KG1 (cell line): Measurements from ENCODE around the gene CRTC1.
"Not testable (repeated sequence)": the region's sequence is repeated elsewhere in the genome, so short reads cannot be mapped to it uniquely, and the experiment has no call there.

ENCODE experiments used
- DNase-seq: peaks from one replicate; lab custom pipeline; 2025; lab: John Stamatoyannopoulos, UW

CRTC1 gene

GRCh38 chr19:18669883-18670282, 13.6 kb upstream of the CRTC1 start:
- no peak for DNase-seq

DNA sequence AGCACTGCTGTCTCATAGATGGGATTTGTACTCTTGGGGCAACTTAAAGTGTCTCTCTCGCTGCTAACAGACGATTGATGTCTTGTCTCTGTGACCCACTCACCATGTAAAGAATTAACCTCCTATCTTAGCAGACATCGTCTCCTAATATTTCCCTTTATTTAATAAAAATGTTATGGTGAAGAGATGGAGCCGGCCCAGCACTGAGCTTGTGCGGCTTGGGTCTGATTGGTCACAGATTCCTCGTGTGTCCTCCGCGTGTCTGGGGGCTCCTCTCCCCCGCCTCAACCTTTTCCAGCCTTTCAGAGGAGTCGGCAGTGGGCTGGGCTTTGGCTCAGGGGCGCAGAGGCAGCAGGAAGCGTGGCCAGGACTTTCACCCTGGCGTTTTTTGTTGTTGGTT, 13.2 kb upstream of the CRTC1 start:
- DNase-seq, result no peak

DNA sequence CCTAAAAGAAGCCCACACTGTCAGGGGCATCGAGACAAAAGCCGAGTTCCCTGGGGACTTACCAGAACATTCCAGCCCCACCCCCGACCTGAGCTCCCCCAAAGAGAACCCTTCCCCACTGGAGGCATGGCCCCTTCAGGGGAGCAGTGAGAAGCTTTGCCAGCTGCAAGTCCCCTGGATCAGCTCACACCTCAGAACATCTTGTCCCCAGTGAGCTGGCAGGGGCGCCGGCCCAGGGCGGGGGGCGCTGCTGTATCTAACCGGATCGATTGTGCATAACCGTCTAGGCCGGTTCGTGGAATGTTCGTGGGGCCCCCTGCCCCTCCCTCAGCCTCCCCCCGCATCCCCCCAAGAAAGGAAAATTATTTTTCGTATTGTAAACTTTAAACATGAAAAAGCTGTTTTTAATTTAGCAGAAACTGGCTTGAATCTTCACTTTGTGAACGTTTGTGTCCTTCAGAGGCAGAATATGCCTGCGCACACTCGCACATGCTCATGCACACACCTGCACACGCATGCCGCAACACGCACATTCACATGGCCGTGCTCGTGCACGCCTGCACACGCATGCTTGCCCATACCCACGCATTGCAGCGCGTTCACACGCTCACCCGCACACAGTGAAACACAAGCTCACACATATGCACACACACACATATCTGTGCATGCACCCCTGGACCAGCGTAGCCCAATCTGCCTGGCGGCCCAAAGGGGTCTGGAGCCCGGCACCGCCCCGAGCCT, 12.0 kb upstream of the CRTC1 start:
- no peak for DNase-seq

DNA sequence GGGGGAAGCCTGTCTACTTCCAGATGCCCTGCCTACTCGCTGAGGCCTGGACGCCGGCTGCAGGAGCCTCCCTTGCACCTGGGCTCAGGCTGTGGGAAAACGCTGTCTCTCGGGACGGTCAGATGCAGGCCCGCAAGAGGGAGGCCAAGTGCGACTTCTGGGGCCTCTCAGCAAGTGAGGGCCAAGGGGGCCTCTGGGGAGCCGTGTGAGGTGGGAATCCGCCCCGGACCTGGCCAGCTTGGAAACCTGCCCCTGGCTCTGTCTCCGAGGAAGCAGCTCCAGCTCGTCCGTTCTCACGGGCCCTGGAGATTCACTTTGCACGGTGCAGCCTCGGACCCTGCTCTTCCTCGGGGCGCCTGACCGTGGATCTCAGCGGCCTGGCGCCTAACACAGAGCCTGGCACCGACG, 11.4 kb upstream of the CRTC1 start:
- no peak for DNase-seq

- no peak for DNase-seq
Measured at GRCh38 chr19:18672606-18673337, 10.7 kb upstream of the CRTC1 start.

DNA sequence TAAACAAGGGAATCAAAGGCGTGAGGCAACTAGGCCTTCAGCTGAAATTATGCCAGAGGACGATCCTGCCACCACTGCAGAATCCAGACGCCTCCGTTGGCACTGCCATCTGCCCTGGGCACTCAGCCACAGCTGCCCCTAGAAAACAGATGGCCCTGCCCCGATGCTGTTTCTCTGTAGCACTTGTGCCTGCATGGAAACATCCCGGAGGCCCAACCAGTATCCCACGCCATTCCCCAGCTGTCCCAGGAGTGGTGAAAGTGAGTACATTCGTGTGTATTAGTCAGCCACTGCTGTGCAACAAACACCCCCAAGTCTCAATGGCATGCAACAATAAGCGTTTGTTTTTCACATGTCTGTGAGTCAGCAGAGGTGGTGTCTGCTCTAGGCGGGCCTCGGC, 8.9 kb upstream of the CRTC1 start:
- DNase-seq, result no peak

- DNase-seq, result no peak
Measured at GRCh38 chr19:18675779-18676178, 7.7 kb upstream of the CRTC1 start.

DNA sequence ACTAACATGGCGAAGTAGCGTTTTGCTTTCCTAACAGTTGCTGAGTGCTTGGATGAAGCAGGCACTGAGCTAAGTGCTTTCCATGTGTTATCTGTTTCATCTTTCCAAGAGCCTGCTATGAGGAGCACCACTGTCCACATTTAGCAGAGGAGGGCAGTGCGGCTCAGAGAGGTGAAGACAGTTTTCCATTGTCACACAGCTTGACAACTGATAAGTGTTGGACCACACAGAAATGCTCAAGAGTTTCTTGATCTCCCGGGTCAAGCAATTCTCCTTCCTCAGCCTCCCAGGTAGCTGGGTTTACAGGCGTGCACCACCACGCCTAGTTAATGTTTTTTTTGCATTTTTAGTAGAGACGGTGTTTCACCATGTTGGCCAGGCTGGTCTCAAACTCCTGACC, 6.8 kb upstream of the CRTC1 start:
- DNase-seq, result no peak

DNA sequence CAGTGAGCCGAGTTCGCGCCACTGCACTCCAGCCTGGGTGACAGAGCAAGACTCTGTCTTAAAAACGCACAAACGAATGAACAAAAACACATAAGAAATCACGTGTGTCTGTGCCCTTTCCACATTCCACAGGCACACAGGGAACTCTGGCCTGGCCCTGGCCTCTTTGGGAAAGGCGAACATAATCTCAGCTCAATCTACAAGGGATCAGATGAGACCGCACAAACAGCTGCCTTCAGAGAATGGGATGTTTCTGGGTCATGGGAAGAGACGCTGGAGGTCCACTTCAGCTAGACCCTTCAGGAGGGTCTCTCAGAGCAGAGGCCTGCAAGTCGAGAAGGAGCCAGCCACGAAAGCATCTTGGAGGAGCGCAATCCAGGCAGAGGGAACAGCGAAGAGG, 6.3 kb upstream of the CRTC1 start:
- no peak for DNase-seq

DNA sequence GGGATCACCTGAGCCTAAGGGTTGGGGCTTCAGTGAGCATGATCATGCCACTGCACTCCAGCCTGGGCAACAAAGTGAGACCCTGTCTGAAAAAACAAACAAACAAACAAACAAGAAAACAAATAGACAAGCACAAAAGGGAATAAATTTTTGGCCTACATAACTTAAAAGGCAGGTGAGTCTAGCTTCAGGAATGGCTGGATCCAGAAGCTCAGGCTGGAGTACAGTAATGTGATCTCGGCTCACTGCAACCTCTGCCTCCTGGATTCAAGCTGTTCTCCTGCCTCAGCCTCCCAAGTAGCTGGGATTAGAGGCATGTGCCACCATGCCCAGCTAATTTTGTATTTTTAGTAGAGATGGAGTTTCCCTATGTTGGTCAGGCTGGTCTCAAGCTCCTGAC, 3.3 kb upstream of the CRTC1 start:
- not testable (repeated sequence) for DNase-seq

DNA sequence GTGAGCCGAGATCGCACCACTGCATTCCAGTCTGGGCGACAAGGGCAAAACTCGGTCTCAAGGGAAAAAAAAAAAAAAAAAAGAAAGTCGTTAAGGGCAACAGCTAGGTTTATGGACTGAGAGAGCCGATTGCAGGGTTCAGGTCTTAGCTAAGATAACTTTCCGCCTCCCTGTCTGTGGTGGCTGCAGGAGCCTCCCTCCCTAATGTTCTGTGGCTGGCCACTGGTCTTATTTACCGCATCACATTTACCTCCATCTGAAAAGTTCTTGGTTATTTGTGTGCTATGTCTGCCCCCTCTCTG, 722 bp upstream of the CRTC1 start:
- DNase-seq, result no peak

DNA sequence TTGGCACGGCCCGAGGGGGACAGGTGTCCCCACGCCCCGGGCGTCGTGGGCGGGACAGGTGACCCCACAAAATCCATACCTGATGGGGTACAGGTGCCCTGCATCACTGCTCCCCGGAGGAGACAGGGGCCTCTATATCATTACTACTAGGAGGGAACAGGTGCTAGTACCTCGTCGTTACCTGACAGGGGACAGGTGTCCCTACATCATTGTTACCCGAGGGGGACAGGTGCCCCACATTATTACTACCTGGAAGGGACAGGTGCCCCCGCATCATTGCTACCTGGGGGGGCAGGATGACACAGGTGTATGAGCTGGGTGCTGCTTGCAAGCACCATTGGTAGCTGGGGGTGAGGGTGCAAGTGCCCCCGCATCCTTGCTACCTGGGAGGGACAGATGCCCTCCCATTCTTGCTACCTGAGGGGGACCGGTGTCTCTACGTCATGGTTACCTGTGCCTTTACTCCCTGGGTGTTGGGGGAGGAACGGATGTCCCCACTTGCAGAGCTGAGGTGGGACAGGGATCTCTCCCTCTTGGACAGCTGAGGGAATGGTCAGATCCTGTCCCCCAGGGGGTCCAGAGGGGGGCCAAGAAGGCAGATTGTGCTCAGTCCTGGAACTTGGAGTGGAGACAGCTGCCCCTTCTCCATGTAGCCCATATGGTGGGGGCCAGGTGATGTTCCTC, 620 bp downstream of the CRTC1 start:
- no peak for DNase-seq

DNA sequence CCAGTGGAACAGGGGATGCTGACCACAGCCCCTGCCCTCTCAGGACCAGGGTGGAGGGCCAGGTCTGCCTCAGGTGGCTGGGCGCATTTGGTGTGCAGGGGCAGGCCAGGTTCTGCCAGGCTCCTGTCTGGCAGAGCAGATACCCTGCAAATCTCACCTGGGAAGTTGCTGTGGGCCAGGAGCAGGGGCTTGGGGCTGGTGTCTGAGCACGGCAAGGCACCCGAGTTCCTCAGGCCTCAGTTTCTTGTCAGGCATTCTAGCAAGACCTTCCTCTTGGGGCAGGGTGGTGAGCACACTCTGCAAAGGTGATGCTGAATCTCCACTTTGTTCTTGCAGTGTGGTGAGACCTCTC, 1.1 kb downstream of the CRTC1 start:
- DNase-seq, result no peak

- no peak for DNase-seq
Measured at GRCh38 chr19:18685597-18686190, 2.2 kb downstream of the CRTC1 start.

DNA sequence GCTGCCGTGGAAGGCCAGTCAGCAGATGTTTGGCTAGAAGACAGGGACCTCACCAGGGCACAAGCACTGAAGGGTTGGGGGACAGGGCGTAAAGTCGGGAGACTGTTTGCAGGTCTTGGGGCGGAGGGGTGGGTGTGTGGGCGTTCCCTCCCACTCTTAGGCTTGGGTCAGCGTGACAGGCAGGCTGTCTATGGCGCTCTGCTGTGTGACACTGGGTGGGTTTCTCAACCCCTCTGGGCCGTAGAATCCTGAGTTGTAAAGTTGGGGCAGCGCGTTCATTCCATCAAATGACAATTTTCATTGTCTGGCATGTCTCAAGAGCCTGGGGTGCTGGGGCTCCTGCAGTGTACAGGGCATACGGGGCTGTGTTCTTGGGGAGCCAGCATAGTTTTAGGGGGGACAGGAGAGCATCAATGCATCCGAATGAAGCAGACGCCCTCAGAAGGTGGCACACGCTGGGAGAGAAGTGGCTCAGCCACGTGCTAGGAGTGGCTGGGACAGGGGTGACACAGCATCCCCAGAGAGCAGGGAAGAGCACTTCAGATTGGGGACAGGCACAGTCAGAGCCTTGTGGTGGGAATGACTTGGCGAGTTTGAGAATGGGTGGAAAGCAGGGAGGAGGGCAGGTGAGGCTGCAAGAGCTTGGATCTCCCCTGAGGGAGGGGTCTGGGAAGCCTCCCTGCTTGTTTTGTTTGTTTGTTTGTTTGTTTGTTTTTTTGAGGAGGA, 4.4 kb downstream of the CRTC1 start:
- no peak for DNase-seq

- no peak for DNase-seq
Measured at GRCh38 chr19:18696023-18696422, 12.5 kb downstream of the CRTC1 start.

DNA sequence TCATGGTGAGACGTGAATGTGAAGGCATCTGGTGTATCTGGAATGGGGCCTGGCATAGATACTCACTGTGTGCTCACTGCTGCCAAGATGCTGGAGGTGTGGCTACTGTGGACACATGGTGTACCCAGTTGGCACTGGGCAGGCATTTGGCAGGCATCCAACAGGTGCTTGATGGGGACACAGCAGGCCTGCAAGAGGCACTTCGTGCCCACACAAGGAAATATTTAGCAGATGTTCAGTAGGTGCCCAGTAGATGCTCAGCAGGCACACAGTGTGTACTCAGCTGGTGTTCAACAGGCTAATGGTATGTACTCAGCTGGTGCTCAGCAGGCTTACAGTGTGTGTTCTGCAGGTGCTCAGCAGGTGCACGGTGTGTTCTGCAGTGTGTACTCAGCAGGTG, 14.2 kb downstream of the CRTC1 start:
- DNase-seq, result no peak

DNA sequence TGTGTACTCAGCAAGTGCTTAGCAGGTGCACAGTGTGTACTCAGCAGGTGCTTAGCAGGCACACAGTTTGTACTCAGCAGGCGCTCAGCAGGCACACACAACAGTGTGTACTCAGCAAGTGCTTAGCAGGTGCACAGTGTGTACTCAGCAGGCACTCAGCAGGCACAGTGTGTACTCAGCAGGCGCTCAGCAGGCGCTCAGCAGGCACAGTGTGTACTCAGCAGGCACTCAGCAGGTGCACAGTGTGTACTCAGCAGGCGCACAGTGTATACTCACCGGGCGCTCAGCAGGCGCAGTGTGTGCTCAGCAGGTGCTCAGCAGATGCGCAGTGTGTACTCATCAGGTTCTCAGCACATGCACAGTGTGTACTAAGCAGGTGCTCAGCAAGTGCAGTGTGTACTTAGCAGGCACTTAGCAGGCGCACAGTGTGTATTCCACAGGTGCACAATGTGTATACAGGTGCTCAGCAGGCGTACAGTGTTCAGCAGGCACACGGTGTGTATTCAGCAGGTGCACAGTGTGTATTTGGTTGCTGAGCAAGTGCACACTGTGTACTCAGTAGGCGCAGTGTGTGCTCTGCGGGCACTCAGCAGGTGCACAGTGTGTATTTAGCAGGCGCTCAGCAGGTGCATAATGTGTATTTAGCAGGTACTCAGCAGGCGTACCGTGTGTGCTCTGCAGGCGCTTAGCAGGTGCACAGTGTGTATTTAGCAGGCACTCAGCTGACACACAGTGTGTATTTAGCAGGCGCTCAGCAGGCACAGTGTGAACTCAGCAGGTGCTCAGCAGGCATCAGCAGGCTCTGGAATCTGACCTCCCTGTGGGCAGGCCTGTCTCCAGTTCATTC, 15.1 kb downstream of the CRTC1 start:
- no peak for DNase-seq

GRCh38 chr19:18699403-18700054, 16.0 kb downstream of the CRTC1 start:
- no peak for DNase-seq

GRCh38 chr19:18700501-18701249, 17.2 kb downstream of the CRTC1 start:
- DNase-seq, result peak; percentile 49
